Measurements from ENCODE around the gene GALP. TPM values are rescaled to one million over a fixed set of nuclear protein-coding genes. Genes with fewer than 3 reads are reported as not detected.
"Not testable (repeated sequence)": the region's sequence is repeated elsewhere in the genome, so short reads cannot be mapped to it uniquely, and the experiment has no call there.

The GALP gene
- total RNA-seq, 4 donors from 2014 or later = not detected

DNA sequence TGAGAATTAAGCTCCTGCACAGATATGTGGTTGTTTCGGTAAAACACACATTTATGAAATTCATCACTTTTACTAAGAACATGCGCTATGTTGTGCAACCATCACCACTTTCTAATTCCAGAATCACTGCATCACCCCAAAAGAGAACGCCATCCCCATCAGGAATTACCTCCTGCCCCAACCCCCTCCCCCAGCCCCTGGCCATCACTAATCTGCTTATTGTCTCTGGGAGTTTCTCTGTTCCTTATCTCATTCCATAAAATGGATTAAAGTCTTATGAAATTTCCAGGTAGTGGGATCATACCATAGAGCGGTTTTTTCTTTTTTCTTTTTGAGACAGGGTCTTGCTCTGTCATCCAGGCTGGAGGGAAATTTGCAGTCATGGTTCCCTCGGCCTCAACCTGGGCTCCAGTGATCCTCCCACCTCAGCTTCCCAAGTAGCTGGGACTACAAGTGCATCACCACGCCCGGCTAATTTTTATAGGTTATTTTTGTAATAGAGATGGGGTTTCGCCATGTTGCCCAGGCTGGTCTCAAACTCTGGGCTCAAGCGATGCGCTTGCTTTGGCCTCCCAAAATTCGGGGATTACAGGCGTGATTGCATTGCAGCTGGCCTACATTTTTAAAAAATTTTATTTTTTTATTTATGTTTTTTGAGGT lies 18.3 kb downstream of the GALP start:
- Histone ChIP-seq H3K27ac (no peak overlapping the region), H3K4me3 (no peak overlapping the region), H3K27me3 (no peaks in the 10 kb centered on the region), H3K36me3 (no peaks in the 10 kb centered on the region), H3K9me3 (no peaks in the 10 kb centered on the region), H3K4me1 (no peaks in the 10 kb centered on the region)
- WGBS, 2 donors = 81 to 84% methylated on average over 11 to 12 of the region's 12 CpGs
- DNase-seq = no peak
- intact Hi-C loops (cut with DNase I) = no loop called here
- TF ChIP-seq POLR2A (IDR thresholded peaks at IDR 0.05) = no peak
- TF ChIP-seq, protein P1, sequence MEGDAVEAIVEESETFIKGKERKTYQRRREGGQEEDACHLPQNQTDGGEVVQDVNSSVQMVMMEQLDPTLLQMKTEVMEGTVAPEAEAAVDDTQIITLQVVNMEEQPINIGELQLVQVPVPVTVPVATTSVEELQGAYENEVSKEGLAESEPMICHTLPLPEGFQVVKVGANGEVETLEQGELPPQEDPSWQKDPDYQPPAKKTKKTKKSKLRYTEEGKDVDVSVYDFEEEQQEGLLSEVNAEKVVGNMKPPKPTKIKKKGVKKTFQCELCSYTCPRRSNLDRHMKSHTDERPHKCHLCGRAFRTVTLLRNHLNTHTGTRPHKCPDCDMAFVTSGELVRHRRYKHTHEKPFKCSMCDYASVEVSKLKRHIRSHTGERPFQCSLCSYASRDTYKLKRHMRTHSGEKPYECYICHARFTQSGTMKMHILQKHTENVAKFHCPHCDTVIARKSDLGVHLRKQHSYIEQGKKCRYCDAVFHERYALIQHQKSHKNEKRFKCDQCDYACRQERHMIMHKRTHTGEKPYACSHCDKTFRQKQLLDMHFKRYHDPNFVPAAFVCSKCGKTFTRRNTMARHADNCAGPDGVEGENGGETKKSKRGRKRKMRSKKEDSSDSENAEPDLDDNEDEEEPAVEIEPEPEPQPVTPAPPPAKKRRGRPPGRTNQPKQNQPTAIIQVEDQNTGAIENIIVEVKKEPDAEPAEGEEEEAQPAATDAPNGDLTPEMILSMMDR (IDR thresholded peaks at IDR 0.05) = no peak

DNA sequence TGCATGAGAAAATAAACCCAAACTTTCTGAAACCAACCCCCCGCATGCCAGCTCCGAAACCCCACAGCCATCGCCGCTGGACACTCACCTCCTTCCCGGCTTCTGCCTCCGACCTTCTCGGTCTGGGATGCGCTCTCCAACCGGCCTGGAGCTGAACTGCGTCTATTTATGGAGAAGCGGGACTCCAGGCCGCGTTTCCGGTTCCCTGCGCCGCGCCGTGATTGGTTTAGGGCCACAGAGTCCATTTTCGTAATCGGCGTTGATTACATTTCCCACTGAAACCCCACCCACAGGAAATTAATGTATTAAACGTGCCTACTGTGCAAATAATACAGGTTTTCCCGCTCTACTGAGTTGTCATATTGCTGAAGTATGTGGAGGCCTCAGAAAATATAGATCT lies 21.8 kb downstream of the GALP start, which contains the start of gene ZSCAN5B:
TSS of gene ZSCAN5B (minus strand) at position 138 of the 400 bp plus-strand sequence. CDS start 4,731 bp downstream, outside the sequence.
- H3K27ac ChIP-seq; DNase-seq; H3K27me3 ChIP-seq; H3K4me3 ChIP-seq; H3K9me3 ChIP-seq; H3K4me1 ChIP-seq; intact Hi-C loops (cut with DNase I); H3K36me3 ChIP-seq: not testable (repeated sequence)
- WGBS, 2 donors = 86 to 87% methylated on average over 18 to 23 of the region's 23 CpGs

DNA sequence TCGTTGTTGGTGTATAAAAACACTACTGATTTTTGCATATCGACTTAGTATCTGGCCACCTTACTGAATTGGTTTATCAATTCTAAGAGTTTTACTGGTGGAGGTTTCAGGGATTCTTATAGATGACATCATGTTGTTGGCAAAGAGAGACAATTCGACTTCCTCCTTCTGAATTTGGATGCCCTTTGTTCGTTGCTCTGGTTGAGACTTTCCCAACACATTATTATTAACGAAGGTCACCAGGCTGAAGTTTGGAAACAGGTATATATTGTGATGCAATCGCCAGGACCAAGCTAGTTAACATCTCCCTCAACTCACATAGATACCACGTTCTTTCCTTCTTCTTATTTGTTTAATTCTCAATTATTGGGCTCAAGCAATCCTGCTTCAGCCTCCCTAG lies 23.9 kb downstream of the GALP start:
- H3K4me1 ChIP-seq = no peaks in the 10 kb centered on the region
- no peaks in the 10 kb centered on the region for H3K27me3 ChIP-seq
- 53 to 70% methylated on average over 7 of the region's 7 CpGs for WGBS, 2 donors
- no peaks in the 10 kb centered on the region for H3K36me3 ChIP-seq
- intact Hi-C loops (cut with DNase I) = no loop called here
- no peak overlapping the region for H3K27ac ChIP-seq
- no peak for DNase-seq
- no peak overlapping the region for H3K4me3 ChIP-seq
- H3K9me3 ChIP-seq = no peaks in the 10 kb centered on the region
- no peak for TF ChIP-seq POLR2A (IDR thresholded peaks at IDR 0.05)
- TF ChIP-seq, protein P1 (IDR thresholded peaks at IDR 0.05) = no peak

DNA sequence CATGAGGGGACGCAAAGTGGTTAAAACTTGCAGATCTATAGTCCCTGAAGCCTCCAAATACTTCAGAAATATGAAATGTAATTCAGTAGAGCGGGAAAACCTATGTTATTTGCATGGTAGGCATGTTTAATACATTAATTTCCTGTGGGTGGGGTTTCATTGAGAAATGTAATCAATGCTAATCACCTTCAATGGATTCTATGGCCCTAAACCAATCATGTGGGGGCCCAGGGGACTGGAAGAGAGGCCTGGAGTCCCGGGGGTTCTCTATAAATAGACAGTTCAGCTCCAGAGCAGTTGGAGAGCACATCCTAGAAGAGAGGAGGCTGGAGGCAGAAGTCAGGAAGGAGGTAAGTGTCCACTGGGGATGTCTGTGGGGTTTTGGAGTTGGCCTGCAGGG lies 26.2 kb downstream of the GALP start, which contains the start of gene ZSCAN5C:
TSS of gene ZSCAN5C (plus strand) at position 301 of the 400 bp plus-strand sequence. CDS start 3,641 bp downstream, outside the sequence.
- Histone ChIP-seq H3K27me3 (no peaks in the 10 kb centered on the region), H3K27ac (no peak within 1 kb of the TSS), H3K9me3 (no peaks in the 10 kb centered on the region), H3K4me1 (no peaks in the 10 kb centered on the region), H3K4me3 (no peak within 1 kb of the TSS), H3K36me3 (no peaks in the 10 kb centered on the region)
- DNase-seq = no peak
- 62 to 65% methylated on average over 3 of the region's 3 CpGs for WGBS, 2 donors
- TF ChIP-seq, protein P1 (IDR thresholded peaks at IDR 0.05) = no peak
- TF ChIP-seq POLR2A (IDR thresholded peaks at IDR 0.05) = no peak
- intact Hi-C loops (cut with DNase I) = no loop called here

DNA sequence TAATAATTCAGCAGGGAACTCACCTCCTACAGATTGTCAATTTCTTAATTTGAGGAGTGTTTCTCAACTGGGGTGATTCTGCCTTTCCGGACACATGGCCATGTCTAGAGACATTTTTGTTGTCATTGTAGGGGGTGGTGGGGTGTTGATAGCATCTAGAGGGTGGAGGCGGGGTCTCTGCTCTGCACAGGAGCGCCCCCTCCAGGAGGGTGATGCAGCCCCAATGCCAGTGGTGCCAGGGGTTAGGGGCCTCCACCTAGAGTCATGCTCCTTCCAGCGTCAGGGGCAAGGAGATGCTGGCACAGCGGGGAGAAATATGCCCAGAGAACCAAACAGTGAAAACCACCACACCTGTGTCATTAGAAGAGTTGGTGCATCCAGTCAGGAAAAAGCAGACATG lies 31.8 kb downstream of the GALP start:
- H3K4me3 ChIP-seq; H3K36me3 ChIP-seq; H3K4me1 ChIP-seq; intact Hi-C loops (cut with DNase I); H3K27me3 ChIP-seq; DNase-seq; H3K27ac ChIP-seq; H3K9me3 ChIP-seq: not testable (repeated sequence)
- 100% methylated on average over 1 of the region's 5 CpGs; no CpG with 5 or more reads in 1 of the 2 donors for WGBS, 2 donors

DNA sequence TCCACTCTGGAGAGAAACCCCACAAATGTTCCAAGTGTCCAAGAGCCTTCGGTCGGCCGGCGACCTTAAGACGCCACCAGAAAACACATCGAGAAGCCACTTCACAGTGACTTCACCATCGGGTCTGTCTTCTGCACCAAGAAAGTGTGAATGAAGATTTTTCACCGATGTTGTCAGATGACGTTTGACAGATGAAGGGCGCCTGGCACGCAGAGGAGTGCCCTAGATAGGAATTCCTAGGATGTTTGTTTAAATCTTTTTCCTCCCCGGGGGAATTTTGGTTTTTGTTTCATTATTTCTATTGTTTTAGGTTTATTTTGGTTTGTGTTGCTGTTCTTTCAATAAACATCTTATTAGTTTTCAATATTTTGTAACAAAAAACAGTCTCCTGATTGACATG lies 33.3 kb downstream of the GALP start:
- Histone ChIP-seq H3K27me3 (peaks cover 0 to 8% (median 0%) of the 10 kb centered on the region in 4 donors), H3K4me1 (no peaks in the 10 kb centered on the region), H3K36me3 (no peaks in the 10 kb centered on the region), H3K4me3 (no peak overlapping the region), H3K9me3 (no peaks in the 10 kb centered on the region), H3K27ac (no peak overlapping the region)
- no peak for DNase-seq
- 72 to 80% methylated on average over 12 of the region's 12 CpGs for WGBS, 2 donors
- intact Hi-C loops (cut with DNase I) = no loop called here
- no peak for TF ChIP-seq POLR2A (IDR thresholded peaks at IDR 0.05)
- TF ChIP-seq, protein P1 (IDR thresholded peaks at IDR 0.05) = no peak

DNA sequence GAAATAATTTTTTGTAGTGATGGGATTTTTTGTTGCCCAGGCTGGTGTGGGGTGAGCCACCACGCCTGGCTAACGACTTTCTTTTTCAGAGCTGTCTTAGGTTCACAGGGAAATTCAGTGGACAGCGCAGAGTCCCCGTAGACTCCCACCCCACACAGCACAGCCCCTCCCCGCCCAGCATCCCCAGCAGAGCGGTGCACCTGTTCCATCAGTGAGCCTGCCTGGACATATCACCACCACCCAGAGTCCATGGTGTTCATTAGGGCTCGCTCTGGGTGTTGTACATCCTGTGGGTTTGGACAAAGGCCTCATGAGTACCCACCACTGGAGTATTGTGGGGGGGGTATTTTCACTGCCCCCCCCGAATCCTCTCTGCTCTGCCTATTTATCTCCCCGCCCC lies 34.2 kb downstream of the GALP start:
- peaks cover 0 to 14% (median 0%) of the 10 kb centered on the region in 4 donors for H3K27me3 ChIP-seq
- DNase-seq; intact Hi-C loops (cut with DNase I); H3K4me1 ChIP-seq; H3K36me3 ChIP-seq; H3K27ac ChIP-seq; H3K9me3 ChIP-seq; H3K4me3 ChIP-seq: not testable (repeated sequence)
- WGBS, 2 donors = 84% methylated on average over 6 to 8 of the region's 9 CpGs

All from esophagus squamous epithelium (tissue), 5 donors.